HG03439 (cell line): ENCODE results near the gene FXYD4.
"Not testable (repeated sequence)": the region's sequence is repeated elsewhere in the genome, so short reads cannot be mapped to it uniquely, and the experiment has no call there.

Experiments used
- ATAC-seq: cut with Tn5 transposase; IDR thresholded peaks from one replicate; pipeline ENCODE4 v1.9.1; 2021; ENCODE audit warnings: mild to moderate bottlenecking, moderate library complexity; ENCODE audit not compliant: unreplicated experiment

Gene FXYD4

GRCh38 chr10:43371418-43371817 lies at the start of gene FXYD4:
FXYD4 (plus strand) TSS chr10:43371636; CDS start chr10:43373747, 2,111 bp downstream.
- ATAC-seq: no peak

- ATAC-seq: no peak
Observed at GRCh38 chr10:43322331-43322730, 49.1 kb upstream of the FXYD4 start.

- ATAC-seq: no peak
Observed at GRCh38 chr10:43322769-43323168, 48.7 kb upstream of the FXYD4 start.

GRCh38 chr10:43323245-43323644 lies 48.2 kb upstream of the FXYD4 start:
- ATAC-seq: no peak

- ATAC-seq: no peak
Observed at GRCh38 chr10:43324876-43325275, 46.6 kb upstream of the FXYD4 start.

- no peak for ATAC-seq
Observed at GRCh38 chr10:43327171-43327570, 44.3 kb upstream of the FXYD4 start.

GRCh38 chr10:43327986-43328385 lies 43.5 kb upstream of the FXYD4 start:
- no peak for ATAC-seq

- ATAC-seq: not testable (repeated sequence)
Observed at GRCh38 chr10:43328810-43329209, 42.6 kb upstream of the FXYD4 start.

GRCh38 chr10:43329246-43329885 lies 42.1 kb upstream of the FXYD4 start:
- not testable (repeated sequence) for ATAC-seq

GRCh38 chr10:43330049-43330823 lies 41.2 kb upstream of the FXYD4 start:
- not testable (repeated sequence) for ATAC-seq

GRCh38 chr10:43330824-43331127 lies 40.7 kb upstream of the FXYD4 start:
- ATAC-seq: not testable (repeated sequence)

- ATAC-seq: no peak
Observed at GRCh38 chr10:43333653-43334052, 37.8 kb upstream of the FXYD4 start.

GRCh38 chr10:43336061-43336460 lies 35.4 kb upstream of the FXYD4 start:
- ATAC-seq: no peak

GRCh38 chr10:43336641-43337318 lies 34.7 kb upstream of the FXYD4 start:
- ATAC-seq: no peak

GRCh38 chr10:43337536-43337935 lies 33.9 kb upstream of the FXYD4 start:
- not testable (repeated sequence) for ATAC-seq

- ATAC-seq: no peak
Observed at GRCh38 chr10:43338117-43338516, 33.3 kb upstream of the FXYD4 start.

- no peak for ATAC-seq
Observed at GRCh38 chr10:43339136-43339535, 32.3 kb upstream of the FXYD4 start.

- ATAC-seq: no peak
Observed at GRCh38 chr10:43340101-43340500, 31.3 kb upstream of the FXYD4 start.

GRCh38 chr10:43340619-43341018 lies 30.8 kb upstream of the FXYD4 start:
- no peak for ATAC-seq

- ATAC-seq: no peak
Observed at GRCh38 chr10:43341450-43341849, 30.0 kb upstream of the FXYD4 start.

GRCh38 chr10:43342279-43343125 lies 28.9 kb upstream of the FXYD4 start:
- no peak for ATAC-seq
